HG03558 (cell line): ENCODE results near the gene MED27.
A peak's percentile ranks its signal among the peaks of the same experiment; 100 is the strongest.

ENCODE experiments used
- ATAC-seq: cut with Tn5 transposase; IDR thresholded peaks from one replicate; pipeline ENCODE4 v1.9.1; 2021; ENCODE audit warnings: moderate number of reproducible peaks; ENCODE audit not compliant: unreplicated experiment; ENCODE audit errors: extremely low read depth

MED27 gene

DNA sequence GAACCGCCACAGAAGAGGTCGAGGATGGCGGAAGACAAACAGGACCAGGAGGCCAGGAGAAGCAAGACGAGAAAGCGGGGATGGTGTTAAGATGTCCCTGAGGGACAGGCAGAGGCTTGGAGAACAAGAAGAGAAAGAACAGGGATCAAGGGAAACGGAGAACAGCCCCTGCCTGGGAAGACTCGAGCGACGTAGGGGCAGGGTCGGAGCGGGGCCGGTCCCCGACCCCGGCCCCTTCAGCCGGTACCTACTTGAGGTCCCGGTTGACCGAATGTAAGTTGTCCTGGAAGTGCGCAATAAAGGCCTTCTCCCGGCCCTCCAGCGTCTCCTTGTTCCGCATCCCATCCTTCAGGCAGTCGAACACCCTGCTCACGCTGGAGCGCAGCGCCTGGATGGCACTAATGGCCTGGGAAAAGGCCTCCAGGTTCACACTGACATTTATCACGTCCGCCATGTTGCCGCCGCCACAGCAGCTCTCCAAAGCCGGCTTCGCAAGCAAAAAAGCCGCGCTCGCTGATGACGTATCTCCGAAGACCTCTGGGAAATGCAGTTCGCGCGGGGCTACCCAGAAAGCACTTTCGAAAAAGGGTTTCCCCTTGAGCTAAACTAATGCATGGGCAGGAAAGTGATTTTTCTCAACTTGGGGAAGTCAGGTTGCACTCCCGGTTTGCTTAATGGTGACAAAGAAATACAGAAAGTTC lies at the start of gene MED27:
Gene MED27, minus strand, starts transcription at position 477 of the 701 bp plus-strand sequence. Its CDS starts 23 bp downstream, at position 454.
- peak; percentile 66 for ATAC-seq

GRCh38 chr9:132127888-132128534 lies 48.3 kb upstream of the MED27 start:
- ATAC-seq: no peak

DNA sequence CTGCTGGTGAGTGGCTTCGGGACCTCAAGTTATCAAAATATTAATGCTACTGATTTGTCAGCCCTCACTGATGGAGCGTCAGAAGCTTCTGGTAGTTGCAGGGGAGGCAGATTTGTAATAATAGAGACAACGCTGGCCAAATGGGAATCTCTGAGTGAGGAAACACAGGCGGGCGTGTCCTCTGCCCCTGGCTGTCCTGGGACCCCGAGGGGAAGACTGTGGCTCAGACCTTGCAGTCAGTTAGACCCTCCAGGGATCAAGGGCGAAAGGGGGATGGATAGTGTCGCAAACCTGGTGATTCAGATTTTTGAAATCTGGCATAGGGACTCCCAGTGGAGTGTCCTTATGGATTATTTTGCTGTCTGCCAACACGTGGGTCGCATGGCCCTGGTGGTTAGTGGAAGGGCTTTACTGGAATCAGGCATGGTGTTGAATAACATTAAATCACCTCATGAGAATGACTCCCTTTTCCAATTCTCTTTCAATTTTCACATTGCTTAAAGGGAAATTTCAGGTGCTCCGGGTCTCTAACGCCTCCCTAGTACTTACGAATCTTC lies 47.1 kb upstream of the MED27 start:
- no peak for ATAC-seq

DNA sequence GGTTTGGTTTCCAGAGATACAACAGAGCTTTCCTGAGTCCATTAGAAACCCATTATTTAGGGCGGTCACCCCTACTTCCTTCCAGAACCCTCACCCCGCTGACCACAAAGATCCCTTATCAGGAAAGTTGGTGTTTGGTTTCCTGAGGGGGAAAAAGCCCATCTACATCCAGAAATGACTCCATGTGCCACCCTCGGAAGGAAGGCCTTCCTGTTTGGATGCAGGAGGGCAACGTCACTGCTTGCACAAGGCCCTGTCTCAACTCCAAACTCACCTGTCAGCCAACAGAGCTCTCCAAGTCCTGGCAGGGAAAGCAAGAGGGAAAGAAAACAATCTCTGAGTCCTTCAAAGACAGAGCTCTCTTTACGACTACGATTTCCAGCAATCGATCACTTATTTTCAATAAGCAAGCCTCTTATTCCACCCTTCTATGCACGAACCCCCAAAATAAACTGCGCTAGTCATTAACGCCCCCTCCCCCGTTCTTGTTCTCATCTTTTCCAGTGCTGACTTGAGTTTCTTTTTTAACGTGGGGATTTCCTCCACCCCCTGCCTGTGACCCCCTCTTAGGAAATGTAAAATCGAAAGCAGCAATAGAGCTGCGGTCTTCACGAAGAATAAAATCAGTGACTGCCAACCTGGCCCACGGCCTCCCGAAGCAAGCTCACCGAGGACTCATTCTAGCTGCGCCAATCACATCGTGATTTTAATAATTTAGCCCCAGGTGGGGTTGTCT lies 46.4 kb upstream of the MED27 start:
- no peak for ATAC-seq

GRCh38 chr9:132125361-132125760 lies 45.7 kb upstream of the MED27 start:
- no peak for ATAC-seq

GRCh38 chr9:132124800-132125199 lies 45.1 kb upstream of the MED27 start:
- ATAC-seq: no peak

- no peak for ATAC-seq
Observed at GRCh38 chr9:132121021-132121420, 41.4 kb upstream of the MED27 start.

DNA sequence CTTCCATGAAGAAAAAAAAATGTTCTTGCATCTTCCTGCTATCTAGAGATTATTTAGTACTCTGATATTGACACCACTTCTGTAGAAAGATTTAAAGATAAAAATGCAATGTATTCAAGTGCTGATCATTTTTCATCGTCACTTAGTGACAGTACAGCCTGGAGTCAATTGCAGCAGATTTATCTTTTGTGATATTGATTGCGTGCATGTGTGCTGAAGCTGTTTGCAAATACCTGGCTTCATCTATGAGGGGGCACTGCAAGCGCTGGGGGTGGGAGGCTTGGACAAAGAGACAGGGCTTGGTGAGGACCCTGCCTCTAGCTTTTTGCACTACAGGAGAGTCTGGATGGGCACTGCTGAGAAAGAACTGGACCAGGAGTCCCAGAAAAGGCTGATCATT lies 38.0 kb upstream of the MED27 start:
- no peak for ATAC-seq

GRCh38 chr9:132116583-132116982 lies 36.9 kb upstream of the MED27 start:
- ATAC-seq: no peak

GRCh38 chr9:132114102-132114707 lies 34.5 kb upstream of the MED27 start:
- ATAC-seq: no peak

GRCh38 chr9:132109291-132109690 lies 29.6 kb upstream of the MED27 start:
- ATAC-seq: no peak

DNA sequence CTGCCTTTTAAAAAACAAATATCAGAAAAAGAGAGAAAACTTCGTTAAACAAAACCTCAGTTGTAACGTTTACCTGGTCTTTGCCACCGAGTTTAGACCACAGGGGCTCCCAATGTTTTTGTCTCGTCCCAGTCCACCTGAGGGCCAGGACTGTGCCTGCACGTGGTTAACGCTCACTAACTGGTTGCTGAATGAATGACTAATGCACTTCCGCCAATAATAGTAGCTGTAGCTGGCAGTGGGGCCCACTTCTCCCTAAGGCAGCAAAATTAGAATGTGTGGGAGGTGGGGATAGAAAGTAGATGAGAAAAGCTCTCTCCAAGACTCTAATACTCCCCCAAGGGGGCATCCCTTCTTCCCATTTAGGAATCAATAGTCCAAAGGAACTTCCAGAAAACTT lies 29.1 kb upstream of the MED27 start:
- ATAC-seq: no peak

- ATAC-seq: no peak
Observed at GRCh38 chr9:132099741-132100407, 20.2 kb upstream of the MED27 start.

DNA sequence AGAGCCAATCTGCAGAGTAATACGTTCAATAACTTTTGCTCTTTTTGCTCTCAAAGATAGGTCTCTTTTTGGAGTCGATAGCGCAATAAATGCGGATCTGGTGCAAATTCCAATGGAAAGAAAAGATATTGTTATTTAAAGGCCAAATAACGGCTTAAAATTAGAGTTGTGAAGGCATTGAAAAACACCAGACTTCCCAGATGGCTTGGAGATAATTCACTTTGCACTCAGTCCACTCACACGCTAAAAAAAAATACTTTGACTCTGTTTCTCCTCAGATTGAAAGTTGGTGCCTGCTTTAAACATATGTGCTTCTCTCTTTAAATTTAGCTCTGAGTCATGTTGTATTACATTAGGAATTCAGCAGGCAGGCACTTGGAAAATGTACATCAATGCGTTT lies 19.5 kb upstream of the MED27 start:
- ATAC-seq: no peak

GRCh38 chr9:132094314-132094791 lies 14.7 kb upstream of the MED27 start:
- no peak for ATAC-seq

DNA sequence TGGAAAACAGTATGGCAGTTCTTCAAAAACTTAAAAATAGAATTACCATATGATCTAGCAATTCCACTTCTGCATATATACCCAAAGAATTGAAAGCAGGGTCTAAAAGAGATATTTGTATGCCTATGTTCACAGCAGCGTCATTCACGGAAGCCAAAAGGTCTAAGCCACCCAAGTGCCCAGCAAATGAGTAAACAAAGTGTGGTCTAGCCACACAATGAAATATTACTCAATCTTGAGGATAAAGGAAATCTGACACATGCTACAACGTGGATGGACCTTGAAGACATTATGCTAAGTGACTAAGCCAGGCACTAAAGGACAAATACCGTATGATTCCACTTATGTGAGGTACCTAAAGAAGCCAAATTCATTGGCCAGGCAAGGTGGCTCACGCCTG lies 11.1 kb upstream of the MED27 start:
- no peak for ATAC-seq

DNA sequence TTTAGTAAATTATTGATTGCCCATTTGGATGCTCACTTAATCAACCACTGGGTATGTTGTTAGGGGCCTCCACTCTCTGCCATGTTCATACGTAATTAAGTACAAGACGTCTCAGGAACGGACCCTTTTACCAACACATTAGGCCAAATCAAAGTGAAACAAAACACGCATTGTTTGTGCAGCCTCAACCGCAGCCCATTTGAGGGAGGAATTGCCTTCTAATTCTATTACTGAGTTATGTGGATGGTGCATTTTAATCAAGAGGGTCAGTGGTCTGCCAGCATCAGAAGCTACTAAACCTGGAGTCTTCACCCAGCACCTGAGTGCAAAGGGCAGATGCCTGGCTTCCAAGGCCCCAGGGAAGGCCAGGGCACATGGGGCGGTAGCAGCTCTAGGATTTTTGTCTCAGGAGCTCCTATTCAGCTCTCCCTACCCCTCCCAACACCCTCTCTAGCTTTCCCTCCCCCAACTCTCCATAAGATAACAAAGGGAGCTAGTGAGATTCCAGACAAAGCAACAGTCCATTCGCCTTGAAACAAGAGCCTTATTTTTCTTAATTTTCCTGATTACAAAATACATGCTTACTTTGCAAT lies 7.9 kb upstream of the MED27 start:
- ATAC-seq: no peak

DNA sequence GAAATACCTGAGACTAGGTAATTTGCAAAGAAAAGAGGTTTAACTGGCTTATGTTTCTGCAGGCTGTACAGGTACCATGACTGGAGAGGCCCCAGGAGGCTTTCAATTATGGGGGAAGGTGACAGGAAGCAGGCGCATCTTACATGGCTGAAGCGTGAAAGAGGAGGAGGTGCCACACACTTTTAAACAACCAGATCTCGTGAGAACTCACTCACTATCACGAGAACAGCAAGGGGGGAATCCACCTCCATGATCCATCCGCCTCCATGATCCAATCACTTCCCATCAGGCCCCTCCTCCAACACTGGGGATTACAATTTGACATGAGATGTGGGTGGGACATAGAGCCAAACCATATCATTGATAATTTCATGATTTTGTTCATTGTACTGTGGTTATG lies 2.5 kb upstream of the MED27 start:
- no peak for ATAC-seq

DNA sequence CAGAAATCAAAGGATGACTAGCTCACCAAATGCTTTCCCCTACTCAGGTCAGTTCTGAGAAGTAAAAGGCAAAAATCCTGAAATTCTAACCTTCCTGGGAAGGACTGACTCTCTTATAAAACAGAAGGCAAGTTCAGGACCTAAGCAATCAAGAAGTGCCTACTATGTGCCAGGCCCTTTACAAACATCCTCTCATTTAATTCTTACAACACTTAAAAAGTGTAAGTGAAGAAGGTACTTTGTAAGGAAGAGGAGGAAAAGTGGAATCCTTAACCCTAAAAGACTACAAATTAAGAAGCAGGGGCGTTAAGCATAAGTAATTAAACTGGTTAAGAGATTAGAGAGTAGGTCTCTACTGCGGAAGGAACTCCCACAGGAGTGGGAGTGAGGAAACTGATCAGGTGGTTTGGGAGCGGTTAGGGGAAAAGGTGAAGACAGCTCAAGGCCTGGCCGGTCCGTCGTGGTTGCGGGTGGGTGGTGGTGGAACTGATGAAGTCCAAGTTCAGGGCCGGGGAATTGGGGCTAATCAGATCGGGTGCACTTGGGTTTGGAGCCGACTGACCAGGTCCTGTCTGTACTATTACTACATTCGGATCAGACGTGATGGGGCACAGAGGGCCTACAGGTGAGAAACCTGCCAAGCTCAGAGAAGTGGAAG lies 839 bp downstream of the MED27 start:
- ATAC-seq: no peak
